SKM-1 treated with dmso at 0.1 percent for 144 hours (cell line): ENCODE measurements around the gene TMIE.

Experiments
- DNase-seq: peaks from one replicate; lab custom pipeline; 2025; ENCODE audit not compliant: unreplicated experiment; lab: John Stamatoyannopoulos, UW

TMIE gene

GRCh38 chr3:46701181-46701939, at the start of gene TMIE:
TSS of gene TMIE (plus strand) at chr3:46701392. CDS start at chr3:46701488, 96 bp downstream.
- no peak for DNase-seq

GRCh38 chr3:46655271-46655670, 45.9 kb upstream of the TMIE start:
- no peak for DNase-seq

GRCh38 chr3:46656778-46657556, 44.2 kb upstream of the TMIE start:
- no peak for DNase-seq

- no peak for DNase-seq
Measured at GRCh38 chr3:46659285-46659684, 41.9 kb upstream of the TMIE start.

GRCh38 chr3:46660003-46660402, 41.2 kb upstream of the TMIE start:
- no peak for DNase-seq

GRCh38 chr3:46660543-46661523, 40.4 kb upstream of the TMIE start:
- no peak for DNase-seq

- DNase-seq = no peak
Measured at GRCh38 chr3:46661776-46662766, 39.1 kb upstream of the TMIE start.

- DNase-seq = no peak
Measured at GRCh38 chr3:46662771-46663551, 38.2 kb upstream of the TMIE start.

GRCh38 chr3:46663591-46664135, 37.5 kb upstream of the TMIE start:
- no peak for DNase-seq

GRCh38 chr3:46664188-46664970, 36.8 kb upstream of the TMIE start:
- DNase-seq = no peak

- DNase-seq = no peak
Measured at GRCh38 chr3:46664971-46665762, 36.0 kb upstream of the TMIE start.

GRCh38 chr3:46665763-46666452, 35.3 kb upstream of the TMIE start:
- no peak for DNase-seq

GRCh38 chr3:46666453-46666845, 34.7 kb upstream of the TMIE start:
- no peak for DNase-seq

- no peak for DNase-seq
Measured at GRCh38 chr3:46667061-46667621, 34.1 kb upstream of the TMIE start.

GRCh38 chr3:46667657-46668056, 33.5 kb upstream of the TMIE start:
- no peak for DNase-seq

GRCh38 chr3:46668116-46668515, 33.1 kb upstream of the TMIE start:
- no peak for DNase-seq
